ENCODE data around the gene SLC38A7. TPM values are rescaled to one million over a fixed set of nuclear protein-coding genes. Genes with fewer than 3 reads are reported as not detected.

Gene SLC38A7
- total RNA-seq, 1 experiment from 2014 or later: 9.8 TPM

GRCh38 chr16:58620396-58620795 lies 64.2 kb downstream of the SLC38A7 start:
- Histone ChIP-seq H3K4me2 (ENCODE audit: low read length) (no peak overlapping the region), H3K9me3 (ENCODE audit: control insufficient read depth in 1 of 2, insufficient read depth in 1 of 2, low read depth in 1 of 2, low read length in 2 of 2) (no peaks in the 10 kb centered on the region), H4K20me1 (ENCODE audit: insufficient read depth) (peaks cover 9% of the 10 kb centered on the region; the same call in 1 of the 2 replicates), H2AFZ (ENCODE audit: low read depth, low read length, poor library complexity, severe bottlenecking) (no peak overlapping the region), H3K79me2 (ENCODE audit: insufficient read depth, low read length) (peaks cover 100% of the 10 kb centered on the region), H3K27me3 (ENCODE audit: insufficient read depth, low read length) (no peaks in the 10 kb centered on the region), H3K4me3 (replicated peaks in 1 of 2; ENCODE audit: low read depth in 1 of 2, low read length in 2 of 2) (no peak overlapping the region), H3K9ac (ENCODE audit: low read length) (no peak overlapping the region), H3K36me3 (ENCODE audit: control insufficient read depth in 1 of 2, insufficient read depth in 2 of 2, low read length in 2 of 2) (peaks cover 38 to 44% of the 10 kb centered on the region in 2 experiments; a peak in 3 of 4 replicates), H3K27ac (ENCODE audit: low read depth, low read length) (no peak overlapping the region), H3K4me1 (ENCODE audit: control insufficient read depth in 1 of 2, insufficient read depth in 2 of 2, low read length in 2 of 2) (no peaks in the 10 kb centered on the region), H3K9me2 (ENCODE audit: insufficient read depth) (no peaks in the 10 kb centered on the region)
- ChIA-PET POLR2A (no interaction called here), CTCF (no interaction called here), RAD21 (ENCODE audit: low non-redundant PET in 1 of 2, low total read pairs in 2 of 2, uncharacterized antibody in 2 of 2, unreplicated experiment in 2 of 2) (no interaction called here)
- intact Hi-C loops (cut with micrococcal nuclease): no loop called here
- no TSS peak for BruUV-seq (replicated peaks)
- DNase-seq (ENCODE audit: low read depth, low spot score): no peak
- no peak for ATAC-seq
- no peak for TF ChIP-seq JUND (IDR thresholded peaks at IDR 0.05)
- no peak for TF ChIP-seq YY1 (IDR thresholded peaks at IDR 0.05; ENCODE audit: extremely low read depth, insufficient replicate concordance, low read depth, low read length)
- TF ChIP-seq CBX3 (IDR thresholded peaks at IDR 0.05; ENCODE audit: low read depth): no peak
- no peak for TF ChIP-seq FOSL1 (IDR thresholded peaks at IDR 0.05; ENCODE audit: low read depth)
- TF ChIP-seq EGR1 (IDR thresholded peaks at IDR 0.05; ENCODE audit: low read depth): no peak
- TF ChIP-seq RAD21 (IDR thresholded peaks at IDR 0.05; ENCODE audit: low read depth): no peak
- TF ChIP-seq CEBPB (IDR thresholded peaks at IDR 0.05; ENCODE audit: low read depth): no peak
- no peak for TF ChIP-seq REST (IDR thresholded peaks at IDR 0.05; ENCODE audit: low read depth)
